ENCODE results near the gene PLA2G7. TPM values are rescaled to one million over a fixed set of nuclear protein-coding genes. Genes with fewer than 3 reads are reported as not detected.
"Not testable (repeated sequence)": the region's sequence is repeated elsewhere in the genome, so short reads cannot be mapped to it uniquely, and the experiment has no call there.

Gene PLA2G7
- total and polyA plus RNA-seq, 2 experiments from 2014 or later: 1.5 TPM; not detected in 1

GRCh38 chr6:46772762-46773161, 37.6 kb upstream of the PLA2G7 start:
- WGBS (ENCODE audit: low lambda C conversion rate, missing lambda C conversion rate): 89% methylated on average over 2 of the region's 2 CpGs
- Histone ChIP-seq H3K4me2 (no peak overlapping the region), H2AFZ (no peak overlapping the region), H4K20me1 (ENCODE audit: insufficient read depth, poor library complexity, severe bottlenecking) (no peaks in the 10 kb centered on the region), H3K4me3 (no peak overlapping the region), H3K4me1 (ENCODE audit: insufficient read depth) (no peaks in the 10 kb centered on the region), H3K27ac (no peak overlapping the region), H3K36me3 (replicated peaks; ENCODE audit: insufficient read depth, low read depth) (no peaks in the 10 kb centered on the region), H3K9me2 (replicated peaks; ENCODE audit: insufficient read depth) (no peaks in the 10 kb centered on the region), H3K79me2 (no peaks in the 10 kb centered on the region), H3K9me3 (ENCODE audit: low read depth) (no peaks in the 10 kb centered on the region), H3K27me3 (no peaks in the 10 kb centered on the region)
- DNase-seq (ENCODE audit: low spot score): no peak
- no peak for TF ChIP-seq EZH2phosphoT487 (IDR thresholded peaks at IDR 0.05; ENCODE audit: low read depth, severe bottlenecking, unreplicated experiment)
- no peak for TF ChIP-seq EZH2 (IDR thresholded peaks at IDR 0.05; ENCODE audit: borderline replicate concordance)
- TF ChIP-seq CTCF (IDR thresholded peaks at IDR 0.05; ENCODE audit: poor library complexity): no peak

- 92% methylated on average over 1 of the region's 1 CpG for WGBS (ENCODE audit: low lambda C conversion rate, missing lambda C conversion rate)
Measured at GRCh38 chr6:46772016-46772415, 36.8 kb upstream of the PLA2G7 start.

GRCh38 chr6:46764961-46765360, 29.8 kb upstream of the PLA2G7 start:
- Histone ChIP-seq H4K20me1 (ENCODE audit: insufficient read depth, poor library complexity, severe bottlenecking) (no peaks in the 10 kb centered on the region), H3K9me3 (ENCODE audit: low read depth) (no peaks in the 10 kb centered on the region), H3K4me1 (ENCODE audit: insufficient read depth) (no peaks in the 10 kb centered on the region), H3K27me3 (no peaks in the 10 kb centered on the region), H3K4me3 (no peak overlapping the region), H3K79me2 (no peaks in the 10 kb centered on the region), H3K36me3 (replicated peaks; ENCODE audit: insufficient read depth, low read depth) (no peaks in the 10 kb centered on the region), H3K4me2 (no peak overlapping the region), H2AFZ (no peak overlapping the region), H3K27ac (no peak overlapping the region), H3K9me2 (replicated peaks; ENCODE audit: insufficient read depth) (no peaks in the 10 kb centered on the region)
- WGBS (ENCODE audit: low lambda C conversion rate, missing lambda C conversion rate): 90% methylated on average over 5 of the region's 5 CpGs
- no peak for DNase-seq (ENCODE audit: low spot score)
- TF ChIP-seq EZH2 (IDR thresholded peaks at IDR 0.05; ENCODE audit: borderline replicate concordance) (no peak), CTCF (IDR thresholded peaks at IDR 0.05; ENCODE audit: poor library complexity) (no peak), EZH2phosphoT487 (IDR thresholded peaks at IDR 0.05; ENCODE audit: low read depth, severe bottlenecking, unreplicated experiment) (no peak)

More at GRCh38 chr6:46772016-46772415, 36.8 kb upstream of the PLA2G7 start:
- no peak for DNase-seq (ENCODE audit: low spot score)
- H3K4me2 ChIP-seq: no peak overlapping the region
- H4K20me1 ChIP-seq (ENCODE audit: insufficient read depth, poor library complexity, severe bottlenecking): no peaks in the 10 kb centered on the region
- H3K27ac ChIP-seq: no peak overlapping the region
- H3K9me2 ChIP-seq (replicated peaks; ENCODE audit: insufficient read depth): no peaks in the 10 kb centered on the region
- H3K27me3 ChIP-seq: no peaks in the 10 kb centered on the region
- H3K4me3 ChIP-seq: no peak overlapping the region
- H3K9me3 ChIP-seq (ENCODE audit: low read depth): no peaks in the 10 kb centered on the region
- no peaks in the 10 kb centered on the region for H3K79me2 ChIP-seq
- H3K36me3 ChIP-seq (replicated peaks; ENCODE audit: insufficient read depth, low read depth): no peaks in the 10 kb centered on the region
- no peak overlapping the region for H2AFZ ChIP-seq
- TF ChIP-seq EZH2phosphoT487 (IDR thresholded peaks at IDR 0.05; ENCODE audit: low read depth, severe bottlenecking, unreplicated experiment): no peak
- no peak for TF ChIP-seq EZH2 (IDR thresholded peaks at IDR 0.05; ENCODE audit: borderline replicate concordance)
- TF ChIP-seq CTCF (IDR thresholded peaks at IDR 0.05; ENCODE audit: poor library complexity): no peak
- H3K4me1 ChIP-seq (ENCODE audit: insufficient read depth): no peaks in the 10 kb centered on the region

GRCh38 chr6:46764280-46764679, 29.1 kb upstream of the PLA2G7 start:
- H4K20me1 ChIP-seq (ENCODE audit: insufficient read depth, poor library complexity, severe bottlenecking): not testable (repeated sequence)
- WGBS (ENCODE audit: low lambda C conversion rate, missing lambda C conversion rate): 98% methylated on average over 10 of the region's 10 CpGs

More at GRCh38 chr6:46764280-46764679, 29.1 kb upstream of the PLA2G7 start:
- not testable (repeated sequence) for H3K4me1 ChIP-seq (ENCODE audit: insufficient read depth); H3K79me2 ChIP-seq; H2AFZ ChIP-seq; H3K9me3 ChIP-seq (ENCODE audit: low read depth); H3K4me2 ChIP-seq; H3K4me3 ChIP-seq; H3K36me3 ChIP-seq (replicated peaks; ENCODE audit: insufficient read depth, low read depth); H3K27ac ChIP-seq; H3K27me3 ChIP-seq; H3K9me2 ChIP-seq (replicated peaks; ENCODE audit: insufficient read depth); DNase-seq (ENCODE audit: low spot score)

All from hepatocyte (in vitro differentiated cells).